ENCODE results near the gene TBATA. TPM values are rescaled to one million over a fixed set of nuclear protein-coding genes. Genes with fewer than 3 reads are reported as not detected.

The TBATA gene
- polyA plus RNA-seq, 1 donor (not counting 4 experiments of a cell fraction or from before 2014, with no cell fraction given), result not detected

DNA sequence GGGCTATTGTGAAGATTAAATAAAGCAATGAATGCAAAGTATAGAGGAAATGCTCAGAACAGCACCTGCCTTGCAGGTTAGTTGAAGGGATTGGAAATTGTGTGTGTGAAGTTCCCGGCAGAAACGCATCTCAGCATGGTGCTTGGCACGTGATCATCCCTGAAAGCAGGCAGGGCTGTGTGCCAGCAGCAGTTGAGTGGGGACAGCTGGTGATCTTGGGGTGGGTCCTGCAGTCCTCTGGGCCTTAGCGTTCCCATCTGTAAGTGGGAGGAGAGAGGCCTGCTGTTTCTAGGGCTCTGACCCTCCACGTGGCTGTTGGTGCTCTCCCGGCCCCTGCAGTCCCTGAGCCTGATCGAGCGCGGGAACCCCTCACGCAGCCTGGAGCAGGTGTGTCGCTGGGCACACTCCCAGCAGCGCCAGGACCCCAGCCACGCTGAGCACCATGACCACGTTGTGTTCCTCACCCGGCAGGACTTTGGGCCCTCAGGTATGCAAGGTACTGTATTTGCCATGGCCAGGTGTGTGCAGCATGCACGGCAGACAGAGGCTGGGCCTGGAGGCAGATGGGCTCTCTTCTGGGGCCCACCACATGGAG is 55.3 kb downstream of the TBATA start:
- no peaks in the 10 kb centered on the region for H3K79me2 ChIP-seq (ENCODE audit: control insufficient read depth, insufficient read depth, low read length)
- H2AFZ ChIP-seq (ENCODE audit: control insufficient read depth, low read length), result no peak overlapping the region
- H3K9me3 ChIP-seq (ENCODE audit: control insufficient read depth, low read depth, low read length), result no peaks in the 10 kb centered on the region
- no peak overlapping the region for H3K4me3 ChIP-seq (ENCODE audit: control insufficient read depth in 2 of 3, extremely low read depth in 1 of 3, insufficient read depth in 2 of 3, low read depth in 1 of 3, low read length in 3 of 3)
- H3K27me3 ChIP-seq (ENCODE audit: control insufficient read depth, extremely low read depth, insufficient read depth, low read length), result peaks cover 23% of the 10 kb centered on the region
- no peak for TF ChIP-seq EZH2 (IDR thresholded peaks at IDR 0.05; ENCODE audit: low read length)
- TF ChIP-seq, protein P1, sequence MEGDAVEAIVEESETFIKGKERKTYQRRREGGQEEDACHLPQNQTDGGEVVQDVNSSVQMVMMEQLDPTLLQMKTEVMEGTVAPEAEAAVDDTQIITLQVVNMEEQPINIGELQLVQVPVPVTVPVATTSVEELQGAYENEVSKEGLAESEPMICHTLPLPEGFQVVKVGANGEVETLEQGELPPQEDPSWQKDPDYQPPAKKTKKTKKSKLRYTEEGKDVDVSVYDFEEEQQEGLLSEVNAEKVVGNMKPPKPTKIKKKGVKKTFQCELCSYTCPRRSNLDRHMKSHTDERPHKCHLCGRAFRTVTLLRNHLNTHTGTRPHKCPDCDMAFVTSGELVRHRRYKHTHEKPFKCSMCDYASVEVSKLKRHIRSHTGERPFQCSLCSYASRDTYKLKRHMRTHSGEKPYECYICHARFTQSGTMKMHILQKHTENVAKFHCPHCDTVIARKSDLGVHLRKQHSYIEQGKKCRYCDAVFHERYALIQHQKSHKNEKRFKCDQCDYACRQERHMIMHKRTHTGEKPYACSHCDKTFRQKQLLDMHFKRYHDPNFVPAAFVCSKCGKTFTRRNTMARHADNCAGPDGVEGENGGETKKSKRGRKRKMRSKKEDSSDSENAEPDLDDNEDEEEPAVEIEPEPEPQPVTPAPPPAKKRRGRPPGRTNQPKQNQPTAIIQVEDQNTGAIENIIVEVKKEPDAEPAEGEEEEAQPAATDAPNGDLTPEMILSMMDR (optimal IDR thresholded peaks at IDR 0.05 in 1 of 3, IDR thresholded peaks at IDR 0.05 in 1 of 3, conservative IDR thresholded peaks at IDR 0.05 in 1 of 3; ENCODE audit: extremely low read depth in 1 of 3, insufficient read depth in 2 of 3, low read length in 3 of 3), result no peak
- DNase-seq (ENCODE audit: low read depth, low spot score) (no peak), FAIRE-seq (no peak)
- dilution Hi-C loops (cut with MboI; ENCODE audit: extremely low pct_ligation_motif_present, low sequenced_read_pairs), result no loop called here
- H4K20me1 ChIP-seq (ENCODE audit: control insufficient read depth, extremely low read depth, insufficient read depth, low read length), result no peaks in the 10 kb centered on the region
- H3K9me1 ChIP-seq (ENCODE audit: control insufficient read depth, extremely low read depth, insufficient read depth, low read length), result no peaks in the 10 kb centered on the region
- H3K9ac ChIP-seq (ENCODE audit: control insufficient read depth, extremely low read depth, insufficient read depth, low read length), result no peak overlapping the region
- H3K36me3 ChIP-seq (ENCODE audit: control insufficient read depth in 2 of 2, extremely low read depth in 1 of 2, insufficient read depth in 2 of 2, low read length in 2 of 2), result no peaks in the 10 kb centered on the region
- no peak overlapping the region for H3K4me2 ChIP-seq (ENCODE audit: control insufficient read depth, extremely low read depth, insufficient read depth, low read depth, low read length)
- H3K27ac ChIP-seq (ENCODE audit: control insufficient read depth, insufficient read depth, low read length), result no peak overlapping the region
- H3K4me1 ChIP-seq (ENCODE audit: control insufficient read depth, extremely low read depth, insufficient read depth, low read length), result no peaks in the 10 kb centered on the region

DNA sequence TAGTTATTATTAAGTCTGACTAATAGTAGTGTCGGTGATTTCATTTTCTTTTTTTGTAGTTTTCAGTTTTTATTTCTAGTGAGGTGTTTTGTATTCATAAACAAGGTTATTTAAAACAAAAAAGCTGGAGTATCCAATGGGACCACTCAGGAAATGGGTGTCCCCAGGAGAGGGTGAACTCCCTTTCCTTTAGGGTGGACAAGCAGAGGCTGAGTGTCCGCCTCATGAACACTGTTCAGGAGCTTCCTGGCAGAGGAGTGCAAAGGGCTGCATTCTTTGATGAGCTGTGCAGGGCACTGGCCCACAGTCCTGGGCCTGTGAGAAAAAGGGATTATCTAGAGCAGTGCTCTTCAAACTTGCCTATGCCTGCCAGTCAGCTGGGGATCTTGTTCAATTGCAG is 56.8 kb downstream of the TBATA start:
- Histone ChIP-seq H4K20me1 (ENCODE audit: control insufficient read depth, extremely low read depth, insufficient read depth, low read length) (no peaks in the 10 kb centered on the region), H3K4me2 (ENCODE audit: control insufficient read depth, extremely low read depth, insufficient read depth, low read depth, low read length) (no peak overlapping the region), H3K9me3 (ENCODE audit: control insufficient read depth, low read depth, low read length) (no peaks in the 10 kb centered on the region), H3K4me1 (ENCODE audit: control insufficient read depth, extremely low read depth, insufficient read depth, low read length) (no peaks in the 10 kb centered on the region), H3K36me3 (ENCODE audit: control insufficient read depth in 2 of 2, extremely low read depth in 1 of 2, insufficient read depth in 2 of 2, low read length in 2 of 2) (no peaks in the 10 kb centered on the region), H3K79me2 (ENCODE audit: control insufficient read depth, insufficient read depth, low read length) (no peaks in the 10 kb centered on the region), H3K9me1 (ENCODE audit: control insufficient read depth, extremely low read depth, insufficient read depth, low read length) (no peaks in the 10 kb centered on the region), H3K9ac (ENCODE audit: control insufficient read depth, extremely low read depth, insufficient read depth, low read length) (no peak overlapping the region), H3K27me3 (ENCODE audit: control insufficient read depth, extremely low read depth, insufficient read depth, low read length) (peaks cover 23% of the 10 kb centered on the region), H3K27ac (ENCODE audit: control insufficient read depth, insufficient read depth, low read length) (no peak overlapping the region), H3K4me3 (ENCODE audit: control insufficient read depth in 2 of 3, extremely low read depth in 1 of 3, insufficient read depth in 2 of 3, low read depth in 1 of 3, low read length in 3 of 3) (no peak overlapping the region), H2AFZ (ENCODE audit: control insufficient read depth, low read length) (no peak overlapping the region)
- DNase-seq (ENCODE audit: low read depth, low spot score), result no peak
- TF ChIP-seq, protein P1 (optimal IDR thresholded peaks at IDR 0.05 in 1 of 3, IDR thresholded peaks at IDR 0.05 in 1 of 3, conservative IDR thresholded peaks at IDR 0.05 in 1 of 3; ENCODE audit: extremely low read depth in 1 of 3, insufficient read depth in 2 of 3, low read length in 3 of 3), result no peak
- TF ChIP-seq EZH2 (IDR thresholded peaks at IDR 0.05; ENCODE audit: low read length), result no peak
- dilution Hi-C loops (cut with MboI; ENCODE audit: extremely low pct_ligation_motif_present, low sequenced_read_pairs), result no loop called here
- FAIRE-seq, result no peak
